Nephron progenitor cell (in vitro differentiated cells): Measurements from ENCODE around the gene ARHGAP42.

Source experiments
- DNase-seq: peaks from one replicate; pipeline ENCODE4 v3.0.0; 2021
- H3K27ac Mint-ChIP-seq: 2 replicates; pipeline ENCODE4 v1.8.0; 2021; ENCODE audit warnings: mild to moderate bottlenecking, moderate library complexity, mixed read lengths
- H3K27me3 Mint-ChIP-seq: 2 replicates; pipeline ENCODE4 v1.8.0; 2021; ENCODE audit warnings: mild to moderate bottlenecking, low read depth, mixed read lengths; ENCODE audit not compliant: poor library complexity
- H3K36me3 Mint-ChIP-seq: 2 replicates; pipeline ENCODE4 v1.8.0; 2021; ENCODE audit warnings: low read depth, mixed read lengths
- H3K4me1 Mint-ChIP-seq: 2 replicates; pipeline ENCODE4 v1.8.0; 2021; ENCODE audit warnings: mixed read lengths
- H3K4me3 Mint-ChIP-seq: 2 replicates; pipeline ENCODE4 v1.8.0; 2021; ENCODE audit warnings: mild to moderate bottlenecking, moderate library complexity, mixed read lengths
- H3K9me3 Mint-ChIP-seq: 2 replicates; pipeline ENCODE4 v1.8.0; 2021; ENCODE audit warnings: mild to moderate bottlenecking, moderate library complexity, mixed read lengths
- CTCF ChIP-seq: fragments of 200-600 bp; sonication (generic); IDR thresholded peaks from 2 replicates; pipeline ENCODE4 v1.5.0; 2021; ENCODE audit warnings: antibody characterized with exemption

ARHGAP42 gene

GRCh38 chr11:100810666-100811065 is 123.6 kb downstream of the ARHGAP42 start:
- Mint-ChIP-seq H3K4me1 (peaks cover 11% of the 10 kb centered on the region), H3K36me3 (peaks cover 19% of the 10 kb centered on the region), H3K9me3 (peaks cover 3% of the 10 kb centered on the region), H3K4me3 (no peak overlapping the region), H3K27ac (no peak overlapping the region), H3K27me3 (no peaks in the 10 kb centered on the region)
- TF ChIP-seq CTCF: no peak
- DNase-seq: no peak

- no peak for TF ChIP-seq CTCF
- Mint-ChIP-seq H3K27me3 (no peaks in the 10 kb centered on the region), H3K4me3 (no peak overlapping the region), H3K27ac (no peak overlapping the region), H3K36me3 (peaks cover 17% of the 10 kb centered on the region), H3K4me1 (peaks cover 11% of the 10 kb centered on the region), H3K9me3 (peaks cover 3% of the 10 kb centered on the region)
- DNase-seq: no peak
These were observed 125.4 kb downstream of the ARHGAP42 start for GRCh38 chr11:100812517-100812916.

- H3K27ac Mint-ChIP-seq: no peak overlapping the region
- DNase-seq: no peak
- peaks cover 3% of the 10 kb centered on the region for H3K9me3 Mint-ChIP-seq
- peaks cover 13% of the 10 kb centered on the region for H3K36me3 Mint-ChIP-seq
- H3K4me1 Mint-ChIP-seq: peaks cover 7% of the 10 kb centered on the region
- no peak overlapping the region for H3K4me3 Mint-ChIP-seq
- H3K27me3 Mint-ChIP-seq: no peaks in the 10 kb centered on the region
- no peak for TF ChIP-seq CTCF
These were observed 128.8 kb downstream of the ARHGAP42 start for GRCh38 chr11:100815787-100816330.

- Mint-ChIP-seq H3K27me3 (no peaks in the 10 kb centered on the region), H3K4me1 (peaks cover 10% of the 10 kb centered on the region), H3K36me3 (peaks cover 13% of the 10 kb centered on the region), H3K9me3 (peaks cover 3% of the 10 kb centered on the region), H3K27ac (no peak overlapping the region), H3K4me3 (no peak overlapping the region)
- TF ChIP-seq CTCF: no peak
- no peak for DNase-seq
These were observed 129.7 kb downstream of the ARHGAP42 start for GRCh38 chr11:100816823-100817222.

GRCh38 chr11:100817620-100818019 is 130.5 kb downstream of the ARHGAP42 start:
- Mint-ChIP-seq H3K4me1 (peaks cover 13% of the 10 kb centered on the region), H3K9me3 (peaks cover 3% of the 10 kb centered on the region), H3K4me3 (no peak overlapping the region), H3K27me3 (no peaks in the 10 kb centered on the region), H3K27ac (no peak overlapping the region), H3K36me3 (peaks cover 8% of the 10 kb centered on the region)
- no peak for DNase-seq
- no peak for TF ChIP-seq CTCF

GRCh38 chr11:100820621-100821020 is 133.5 kb downstream of the ARHGAP42 start:
- Mint-ChIP-seq H3K36me3 (no peaks in the 10 kb centered on the region), H3K9me3 (no peaks in the 10 kb centered on the region), H3K27me3 (no peaks in the 10 kb centered on the region), H3K4me1 (peaks cover 23% of the 10 kb centered on the region), H3K27ac (no peak overlapping the region), H3K4me3 (no peak overlapping the region)
- TF ChIP-seq CTCF: no peak
- DNase-seq: no peak
